ENCODE measurements around the gene PTPRF.

DNA sequence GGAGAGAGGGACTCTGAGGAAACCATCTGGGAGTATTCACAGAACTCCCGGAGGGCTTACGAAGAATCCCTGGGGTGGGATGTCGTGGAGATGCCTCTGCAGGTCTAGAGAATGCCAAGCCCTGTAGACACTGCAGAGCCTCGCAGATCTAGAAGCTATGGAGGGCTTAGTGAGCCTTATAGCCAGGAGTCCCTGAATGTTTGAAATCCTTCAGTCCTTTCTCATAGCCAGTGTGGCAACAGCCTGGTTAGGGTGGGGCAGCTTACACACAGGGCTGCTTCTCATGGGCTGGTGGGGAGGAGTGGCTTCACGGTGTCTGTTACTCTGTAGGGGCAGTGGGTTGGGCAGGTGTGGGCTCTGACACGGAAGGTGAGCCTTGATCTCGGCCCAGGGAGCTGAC is 75.1 kb downstream of the PTPRF start:
- TF ChIP-seq, protein P1, sequence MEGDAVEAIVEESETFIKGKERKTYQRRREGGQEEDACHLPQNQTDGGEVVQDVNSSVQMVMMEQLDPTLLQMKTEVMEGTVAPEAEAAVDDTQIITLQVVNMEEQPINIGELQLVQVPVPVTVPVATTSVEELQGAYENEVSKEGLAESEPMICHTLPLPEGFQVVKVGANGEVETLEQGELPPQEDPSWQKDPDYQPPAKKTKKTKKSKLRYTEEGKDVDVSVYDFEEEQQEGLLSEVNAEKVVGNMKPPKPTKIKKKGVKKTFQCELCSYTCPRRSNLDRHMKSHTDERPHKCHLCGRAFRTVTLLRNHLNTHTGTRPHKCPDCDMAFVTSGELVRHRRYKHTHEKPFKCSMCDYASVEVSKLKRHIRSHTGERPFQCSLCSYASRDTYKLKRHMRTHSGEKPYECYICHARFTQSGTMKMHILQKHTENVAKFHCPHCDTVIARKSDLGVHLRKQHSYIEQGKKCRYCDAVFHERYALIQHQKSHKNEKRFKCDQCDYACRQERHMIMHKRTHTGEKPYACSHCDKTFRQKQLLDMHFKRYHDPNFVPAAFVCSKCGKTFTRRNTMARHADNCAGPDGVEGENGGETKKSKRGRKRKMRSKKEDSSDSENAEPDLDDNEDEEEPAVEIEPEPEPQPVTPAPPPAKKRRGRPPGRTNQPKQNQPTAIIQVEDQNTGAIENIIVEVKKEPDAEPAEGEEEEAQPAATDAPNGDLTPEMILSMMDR (IDR thresholded peaks at IDR 0.05; ENCODE audit: low read depth, low read length, poor library complexity, severe bottlenecking): no peak
- no peak for TF ChIP-seq EZH2phosphoT487 (IDR thresholded peaks at IDR 0.05; ENCODE audit: borderline replicate concordance, low read length)
